ENCODE measurements around the gene PPP1R13L. TPM values are rescaled to one million over a fixed set of nuclear protein-coding genes. Genes with fewer than 3 reads are reported as not detected.

The PPP1R13L gene, protein sequence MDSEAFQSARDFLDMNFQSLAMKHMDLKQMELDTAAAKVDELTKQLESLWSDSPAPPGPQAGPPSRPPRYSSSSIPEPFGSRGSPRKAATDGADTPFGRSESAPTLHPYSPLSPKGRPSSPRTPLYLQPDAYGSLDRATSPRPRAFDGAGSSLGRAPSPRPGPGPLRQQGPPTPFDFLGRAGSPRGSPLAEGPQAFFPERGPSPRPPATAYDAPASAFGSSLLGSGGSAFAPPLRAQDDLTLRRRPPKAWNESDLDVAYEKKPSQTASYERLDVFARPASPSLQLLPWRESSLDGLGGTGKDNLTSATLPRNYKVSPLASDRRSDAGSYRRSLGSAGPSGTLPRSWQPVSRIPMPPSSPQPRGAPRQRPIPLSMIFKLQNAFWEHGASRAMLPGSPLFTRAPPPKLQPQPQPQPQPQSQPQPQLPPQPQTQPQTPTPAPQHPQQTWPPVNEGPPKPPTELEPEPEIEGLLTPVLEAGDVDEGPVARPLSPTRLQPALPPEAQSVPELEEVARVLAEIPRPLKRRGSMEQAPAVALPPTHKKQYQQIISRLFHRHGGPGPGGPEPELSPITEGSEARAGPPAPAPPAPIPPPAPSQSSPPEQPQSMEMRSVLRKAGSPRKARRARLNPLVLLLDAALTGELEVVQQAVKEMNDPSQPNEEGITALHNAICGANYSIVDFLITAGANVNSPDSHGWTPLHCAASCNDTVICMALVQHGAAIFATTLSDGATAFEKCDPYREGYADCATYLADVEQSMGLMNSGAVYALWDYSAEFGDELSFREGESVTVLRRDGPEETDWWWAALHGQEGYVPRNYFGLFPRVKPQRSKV
- 10 to 100 TPM in 2 of 4 donors, 1 to 10 TPM in 2; 4.1 to 16.8 (median 9.5) TPM for total RNA-seq

DNA sequence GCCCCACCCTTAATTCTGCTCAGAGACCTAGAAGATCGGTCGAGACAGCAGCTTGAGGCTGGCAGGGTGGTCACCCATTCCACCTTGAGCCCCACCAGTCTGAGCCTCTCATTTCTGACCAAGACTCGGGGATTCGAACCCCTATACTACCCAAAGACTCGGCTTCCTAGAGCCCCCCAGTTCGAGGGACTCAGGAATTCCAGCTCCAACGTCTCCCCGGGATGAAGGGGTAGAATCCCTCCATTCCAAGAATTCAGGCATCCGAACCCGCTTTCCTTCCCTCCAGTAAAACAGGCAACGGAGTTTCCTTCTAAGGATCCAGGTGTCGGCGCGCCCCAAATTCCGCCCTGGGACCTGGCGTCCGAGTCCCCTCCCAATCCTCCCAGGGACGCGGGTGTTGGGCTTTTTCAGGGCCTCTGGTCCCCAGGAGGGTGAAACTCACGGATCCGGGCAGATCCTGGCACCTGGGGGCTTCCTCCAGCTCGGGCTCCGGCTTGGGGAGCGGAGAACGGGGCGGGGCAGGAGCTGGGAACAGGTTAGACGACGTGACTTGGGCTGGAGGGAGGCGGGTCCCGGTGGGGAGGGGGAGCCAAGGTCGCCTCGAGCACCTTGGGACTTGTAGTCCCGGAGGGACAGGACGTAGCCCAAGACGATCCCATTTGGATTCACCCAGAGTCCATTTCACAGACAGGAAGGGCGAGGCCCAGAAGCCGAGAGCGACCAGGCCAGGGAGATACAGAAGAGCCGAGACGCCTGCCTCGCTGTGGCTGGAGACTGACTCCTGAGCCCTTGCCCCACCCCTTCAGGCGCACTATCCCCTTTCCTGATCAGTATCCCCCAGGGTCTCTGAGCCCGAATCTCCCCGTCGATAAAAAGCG, at the start of gene PPP1R13L:
TSS of gene PPP1R13L (minus strand) at position 513 of the 878 bp plus-strand sequence. CDS start 6,751 bp downstream, outside the sequence.
- peak within 1 kb of the TSS; percentile 85 to 93 (median 92) for H3K27ac ChIP-seq (replicated peaks in 1 of 4)
- intact Hi-C loops (cut with DNase I): no loop called here
- peaks cover 0 to 21% (median 10%) of the 10 kb centered on the region in 4 donors for H3K27me3 ChIP-seq
- no peaks in the 10 kb centered on the region for H3K9me3 ChIP-seq
- peaks cover 0 to 4% (median 2%) of the 10 kb centered on the region in 4 donors for H3K36me3 ChIP-seq
- H3K4me3 ChIP-seq: peak within 1 kb of the TSS; percentile 57 to 72 (median 68)
- DNase-seq (ENCODE audit: extremely low spot score): no peak
- TF ChIP-seq EP300 (IDR thresholded peaks at IDR 0.05) (no peak), POLR2AphosphoS5 (IDR thresholded peaks at IDR 0.05) (peak in 1 of 2 donors; percentile 64), POLR2A (IDR thresholded peaks at IDR 0.05; ENCODE audit: low read depth) (no peak)
- WGBS: 7% methylated on average over 41 of the region's 46 CpGs
- peaks cover 35 to 50% (median 45%) of the 10 kb centered on the region in 4 donors for H3K4me1 ChIP-seq

DNA sequence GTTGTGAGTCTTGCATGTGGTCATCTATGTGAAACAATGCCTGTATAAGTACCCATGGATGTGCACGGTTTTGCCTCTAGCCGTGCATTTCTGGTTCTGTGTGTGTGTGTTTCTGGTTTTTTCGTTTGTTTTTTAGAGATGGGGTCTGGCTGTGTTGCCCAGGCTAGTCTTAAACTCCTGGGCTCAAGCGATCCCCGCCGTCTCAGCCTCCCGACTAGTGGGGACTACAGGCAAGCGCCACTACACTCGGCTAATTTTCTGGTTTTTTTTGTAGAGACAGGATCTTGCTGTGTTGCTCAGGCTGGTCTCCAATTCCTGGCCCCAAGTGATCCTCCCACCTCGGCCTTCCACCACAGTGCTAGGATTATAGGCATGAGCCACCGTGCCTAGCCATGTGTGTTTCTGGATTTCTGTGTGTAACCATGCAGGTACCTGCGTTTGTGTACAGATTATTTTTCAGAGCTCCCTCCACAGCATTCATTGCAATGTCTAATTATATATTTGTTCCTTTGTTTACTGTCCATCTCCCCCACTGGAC, 47.0 kb upstream of the PPP1R13L start:
- DNase-seq (ENCODE audit: extremely low spot score): no peak
- 79% methylated on average over 12 of the region's 12 CpGs for WGBS
- intact Hi-C loops (cut with DNase I): no loop called here
- H3K4me3 ChIP-seq: no peak overlapping the region
- peaks cover 34 to 71% (median 54%) of the 10 kb centered on the region in 4 donors for H3K4me1 ChIP-seq
- H3K27ac ChIP-seq (replicated peaks in 1 of 4): peak overlapping the region; percentile 2 to 93 (median 88)
- no peaks in the 10 kb centered on the region for H3K36me3 ChIP-seq
- TF ChIP-seq POLR2AphosphoS5 (IDR thresholded peaks at IDR 0.05) (no peak), POLR2A (IDR thresholded peaks at IDR 0.05; ENCODE audit: low read depth) (no peak), EP300 (IDR thresholded peaks at IDR 0.05) (no peak), CTCF (IDR thresholded peaks at IDR 0.05) (no peak)
- no peaks in the 10 kb centered on the region for H3K27me3 ChIP-seq
- H3K9me3 ChIP-seq: no peaks in the 10 kb centered on the region

GRCh38 chr19:45451131-45451849, 46.4 kb upstream of the PPP1R13L start:
- TF ChIP-seq CTCF (IDR thresholded peaks at IDR 0.05): no peak
- peak in 1 of 2 donors; percentile 53 for TF ChIP-seq POLR2AphosphoS5 (IDR thresholded peaks at IDR 0.05)
- 4% methylated on average over 28 of the region's 28 CpGs for WGBS
- Histone ChIP-seq H3K36me3 (no peaks in the 10 kb centered on the region), H3K4me3 (peak overlapping the region; percentile 68 to 84 (median 70)), H3K27me3 (no peaks in the 10 kb centered on the region), H3K27ac (replicated peaks in 1 of 4) (peak overlapping the region; percentile 85 to 93 (median 90)), H3K4me1 (peaks cover 34 to 76% (median 51%) of the 10 kb centered on the region in 4 donors), H3K9me3 (no peaks in the 10 kb centered on the region)
- DNase-seq (ENCODE audit: extremely low spot score): no peak
- intact Hi-C loops (cut with DNase I): no loop called here

DNA sequence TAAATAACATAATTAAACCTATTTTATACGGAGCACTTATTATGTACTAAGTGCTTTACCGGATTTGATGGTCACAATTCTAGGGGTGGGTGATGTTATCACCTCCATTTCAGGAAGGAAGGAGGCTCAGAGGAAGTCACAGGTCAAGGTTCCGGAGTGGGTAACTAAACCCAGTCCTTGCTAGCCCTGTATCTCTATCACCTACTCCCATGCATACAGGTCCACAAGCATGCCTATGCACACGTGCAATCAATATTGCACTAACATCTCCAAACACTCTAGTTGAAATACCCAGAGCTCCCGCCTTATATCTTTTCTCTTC, 45.1 kb upstream of the PPP1R13L start:
- TF ChIP-seq POLR2AphosphoS5 (IDR thresholded peaks at IDR 0.05): no peak
- TF ChIP-seq POLR2A (IDR thresholded peaks at IDR 0.05; ENCODE audit: low read depth): no peak
- H3K27me3 ChIP-seq: no peaks in the 10 kb centered on the region
- WGBS: 31% methylated on average over 5 of the region's 5 CpGs
- intact Hi-C loops (cut with DNase I): no loop called here
- H3K36me3 ChIP-seq: no peaks in the 10 kb centered on the region
- H3K27ac ChIP-seq (replicated peaks in 1 of 4): peak overlapping the region; percentile 75 to 93 (median 88)
- H3K9me3 ChIP-seq: no peaks in the 10 kb centered on the region
- DNase-seq (ENCODE audit: extremely low spot score): no peak
- peaks cover 23 to 75% (median 43%) of the 10 kb centered on the region in 4 donors for H3K4me1 ChIP-seq
- peak overlapping the region; percentile 68 to 84 (median 70) for H3K4me3 ChIP-seq

Data from esophagus muscularis mucosa (tissue), 4 donors.